Sigmoid colon (tissue), 7 donors: ENCODE results near the gene CFAP97D2. TPM values are rescaled to one million over a fixed set of nuclear protein-coding genes. Genes with fewer than 3 reads are reported as not detected.
"Not testable (repeated sequence)": the region's sequence is repeated elsewhere in the genome, so short reads cannot be mapped to it uniquely, and the experiment has no call there.

Source experiments
- DNase-seq: peaks from one replicate; pipeline ENCODE4 v3.0.0-alpha.2; 2019
- H3K27ac ChIP-seq, 4 donors: fragments of 200-600 bp; sonication (generic); one replicate each; pipeline ENCODE4 v1.5.1; 2016 to 2019; ENCODE audit warnings: mild to moderate bottlenecking in 1 of 4
- H3K27me3 ChIP-seq, 3 donors: fragments of 200-600 bp; sonication (generic); one replicate each; pipeline ENCODE4 v1.5.1; 2019; ENCODE audit warnings: mild to moderate bottlenecking in 1 of 3
- H3K36me3 ChIP-seq, 4 donors: fragments of 200-600 bp; sonication (generic); one replicate each; pipeline ENCODE4 v1.5.1; 2016 to 2019
- H3K4me1 ChIP-seq, 4 donors: fragments of 200-600 bp; sonication (generic); one replicate each; pipeline ENCODE4 v1.5.1; 2017 to 2019
- H3K4me3 ChIP-seq, 4 donors: fragments of 200-600 bp; sonication (generic); one replicate each; pipeline ENCODE4 v1.5.1; 2017 to 2019; ENCODE audit warnings: mild to moderate bottlenecking in 2 of 4, moderate library complexity in 1 of 4
- H3K9me3 ChIP-seq, 4 donors: fragments of 200-600 bp in 3 of 4; sonication (generic) in 3 of 4; one replicate each; pipeline versions ENCODE4 v1.5.1 to v1.6.1; 2013 to 2019
- CTCF ChIP-seq, 4 experiments: fragments of 450-650 bp in 3 of 4; fragments of 200-600 bp in 1 of 4; IDR thresholded peaks; one replicate each; pipeline ENCODE4 v1.5.1; 2016 to 2019; ENCODE audit warnings: antibody characterized with exemption in 4 of 4, mild to moderate bottlenecking in 3 of 4, moderate library complexity in 2 of 4
- EP300 ChIP-seq, 4 donors: sonication (generic); formaldehyde crosslinking; IDR thresholded peaks; one replicate each; pipeline ENCODE4 v1.6.1; 2017; ENCODE audit warnings: antibody characterized with exemption in 4 of 4
- POLR2A ChIP-seq, 2 donors: fragments of 450-650 bp; IDR thresholded peaks; one replicate each; pipeline ENCODE4 v1.6.1; 2016; ENCODE audit warnings: antibody characterized with exemption in 2 of 2, mild to moderate bottlenecking in 2 of 2, moderate library complexity in 2 of 2
- POLR2AphosphoS5 ChIP-seq, 4 donors: sonication (generic); formaldehyde crosslinking; IDR thresholded peaks; one replicate each; pipeline ENCODE4 v1.6.1; 2017; ENCODE audit warnings: antibody characterized with exemption in 4 of 4
- WGBS, 2 donors: extraction: QIAGEN DNeasy Blood & Tissue Kit; methylation state at CpG; one replicate each; pipeline ENCODE4 v1.1.7; 2013; 5-methylcytosine and 5-hydroxymethylcytosine counted together
- intact Hi-C: fragments of 100-400 bp; cut with DNase I; formaldehyde crosslinking; loops from one replicate; pipeline ENCODE4 v1.15.1; 2023
- polyA plus RNA-seq, 3 donors: library from polyadenylated mRNA; stranded (reverse); fragments of 200-250 nt; gene quantifications; one replicate each; pipeline ENCODE4 v1.2.3, GENCODE V29; 2013
- total RNA-seq, 4 donors: library from RNA; depleted of rRNA; stranded (reverse); fragments of >200 nt; gene quantifications; one replicate each; pipeline ENCODE4 v1.1.0, GENCODE V29; 2016
- donor health status: healthy with polysubstance abuse.
- donor health status: Bipolar disorder and iron deficiency.
- donor health status: healthy.

CFAP97D2 gene
- total and polyA plus RNA-seq, 7 donors = 0.04 TPM; not detected in 6

- Histone ChIP-seq H3K9me3 (no peaks in the 10 kb centered on the region), H3K27me3 (no peaks in the 10 kb centered on the region), H3K27ac (no peak overlapping the region), H3K4me1 (no peaks in the 10 kb centered on the region), H3K4me3 (no peak overlapping the region), H3K36me3 (peaks cover 7 to 100% (median 73%) of the 10 kb centered on the region in 4 donors)
- WGBS, 2 donors = 78 to 85% methylated on average over 5 of the region's 5 CpGs
- no peak for TF ChIP-seq POLR2A (IDR thresholded peaks at IDR 0.05)
- DNase-seq = no peak
- intact Hi-C loops = no loop called here
Measured at GRCh38 chr13:114244637-114245036, 65.6 kb downstream of the CFAP97D2 start.

- no peaks in the 10 kb centered on the region for H3K4me1 ChIP-seq
- intact Hi-C loops = no loop called here
- H3K9me3 ChIP-seq = no peaks in the 10 kb centered on the region
- H3K4me3 ChIP-seq = no peak overlapping the region
- no peaks in the 10 kb centered on the region for H3K27me3 ChIP-seq
- H3K36me3 ChIP-seq = peaks cover 11 to 99% (median 62%) of the 10 kb centered on the region in 4 donors
- WGBS, 2 donors = 76 to 85% methylated on average over 3 of the region's 3 CpGs
- H3K27ac ChIP-seq = no peak overlapping the region
- no peak for TF ChIP-seq POLR2A (IDR thresholded peaks at IDR 0.05)
- TF ChIP-seq POLR2AphosphoS5 (IDR thresholded peaks at IDR 0.05) = no peak
- TF ChIP-seq EP300 (IDR thresholded peaks at IDR 0.05) = no peak
- no peak for TF ChIP-seq CTCF (IDR thresholded peaks at IDR 0.05)
- DNase-seq = no peak
Measured at GRCh38 chr13:114248011-114248410, 69.0 kb downstream of the CFAP97D2 start.

- H3K4me1 ChIP-seq = no peaks in the 10 kb centered on the region
- no peak overlapping the region for H3K27ac ChIP-seq
- H3K9me3 ChIP-seq = no peaks in the 10 kb centered on the region
- DNase-seq = no peak
- H3K4me3 ChIP-seq = no peak overlapping the region
- TF ChIP-seq CTCF (IDR thresholded peaks at IDR 0.05) (no peak), POLR2A (IDR thresholded peaks at IDR 0.05) (no peak), POLR2AphosphoS5 (IDR thresholded peaks at IDR 0.05) (no peak), EP300 (IDR thresholded peaks at IDR 0.05) (no peak)
- WGBS, 2 donors = 73 to 90% methylated on average over 7 of the region's 7 CpGs
- H3K36me3 ChIP-seq = peaks cover 11 to 98% (median 53%) of the 10 kb centered on the region in 4 donors
- intact Hi-C loops = no loop called here
- no peaks in the 10 kb centered on the region for H3K27me3 ChIP-seq
Measured at GRCh38 chr13:114249077-114249476, 70.0 kb downstream of the CFAP97D2 start.

GRCh38 chr13:114251639-114252440 lies 72.8 kb downstream of the CFAP97D2 start:
- H3K36me3 ChIP-seq = peaks cover 11 to 98% (median 47%) of the 10 kb centered on the region in 4 donors
- H3K27ac ChIP-seq, H3K9me3 ChIP-seq, H3K27me3 ChIP-seq, intact Hi-C loops, DNase-seq, H3K4me3 ChIP-seq, H3K4me1 ChIP-seq: not testable (repeated sequence)
- WGBS, 2 donors = 94% methylated on average over 1 of the region's 1 CpG

GRCh38 chr13:114256547-114256946 lies 77.5 kb downstream of the CFAP97D2 start:
- Histone ChIP-seq H3K9me3 (no peaks in the 10 kb centered on the region), H3K4me3 (no peak overlapping the region), H3K36me3 (peaks cover 21 to 98% (median 62%) of the 10 kb centered on the region in 4 donors), H3K4me1 (no peaks in the 10 kb centered on the region), H3K27ac (no peak overlapping the region), H3K27me3 (no peaks in the 10 kb centered on the region)
- WGBS, 2 donors = 69 to 91% methylated on average over 1 of the region's 1 CpG
- DNase-seq = no peak
- intact Hi-C loops = no loop called here
- TF ChIP-seq POLR2AphosphoS5 (IDR thresholded peaks at IDR 0.05) (no peak), EP300 (IDR thresholded peaks at IDR 0.05) (no peak), CTCF (IDR thresholded peaks at IDR 0.05) (no peak), POLR2A (IDR thresholded peaks at IDR 0.05) (no peak)
